Activated T-cell treated with anti-CD3 and anti-CD28 coated beads, Interleukin-2, amount 50 U/mL, for 72 hours (primary cell): Measurements from ENCODE around the gene SCAMP2. TPM values are rescaled to one million over a fixed set of nuclear protein-coding genes. Genes with fewer than 3 reads are reported as not detected.

Source experiments
- ATAC-seq, 2 donors: fragments of 150-1000 bp; cut with Tn5 transposase; replicated peaks in 1 of 2; 2 replicates each; pipeline ENCODE4 v1.10.0; 2021; ENCODE audit warnings: moderate library complexity in 2 of 2, mild to moderate bottlenecking in 1 of 2
- DNase-seq, 2 donors: peaks; one replicate each; pipeline ENCODE4 v3.0.0; 2021 to 2022; ENCODE audit warnings: mixed read lengths in 1 of 2
- H3K27ac Mint-ChIP-seq: one replicate; pipeline ENCODE4 v1.8.0; 2022; ENCODE audit warnings: mild to moderate bottlenecking, moderate library complexity, mixed read lengths
- H3K27me3 Mint-ChIP-seq: one replicate; pipeline ENCODE4 v1.8.0; 2022; ENCODE audit warnings: low read depth, mixed read lengths
- H3K36me3 Mint-ChIP-seq, 2 donors: one replicate each; pipeline ENCODE4 v1.8.0; 2022; ENCODE audit warnings: mixed read lengths in 2 of 2, mild to moderate bottlenecking in 1 of 2; ENCODE audit not compliant: insufficient read depth in 2 of 2
- H3K4me1 Mint-ChIP-seq: one replicate; pipeline ENCODE4 v1.8.0; 2022; ENCODE audit warnings: low read depth, mixed read lengths
- H3K4me3 Mint-ChIP-seq, 2 donors: one replicate each; pipeline ENCODE4 v1.8.0; 2022; ENCODE audit warnings: mild to moderate bottlenecking in 2 of 2, mixed read lengths in 2 of 2, moderate library complexity in 2 of 2
- H3K9me3 Mint-ChIP-seq, 2 donors: one replicate each; pipeline ENCODE4 v1.8.0; 2022; ENCODE audit warnings: mixed read lengths in 2 of 2
- total RNA-seq, 2 donors: library from RNA; stranded (reverse); gene quantifications; one replicate each; pipeline ENCODE4 v1.2.3, GENCODE V29; 2022

Gene SCAMP2
- total RNA-seq, 2 donors from 2014 or later: 66.4 to 77.0 TPM

- ATAC-seq (no peak), DNase-seq (no peak)
- Mint-ChIP-seq H3K4me3 (no peak overlapping the region), H3K4me1 (peaks cover 24% of the 10 kb centered on the region), H3K27me3 (peaks cover 50% of the 10 kb centered on the region), H3K36me3 (no peaks in the 10 kb centered on the region), H3K27ac (no peak overlapping the region), H3K9me3 (no peaks in the 10 kb centered on the region)
Observed at GRCh38 chr15:74827614-74828013, 45.6 kb downstream of the SCAMP2 start.

GRCh38 chr15:74826921-74827320, 46.2 kb downstream of the SCAMP2 start:
- H3K27ac Mint-ChIP-seq: no peak overlapping the region
- ATAC-seq: no peak
- peaks cover 24% of the 10 kb centered on the region for H3K4me1 Mint-ChIP-seq
- H3K27me3 Mint-ChIP-seq: peaks cover 50% of the 10 kb centered on the region
- DNase-seq: no peak
- no peak overlapping the region for H3K4me3 Mint-ChIP-seq
- no peaks in the 10 kb centered on the region for H3K9me3 Mint-ChIP-seq
- H3K36me3 Mint-ChIP-seq: no peaks in the 10 kb centered on the region

- ATAC-seq: peak; percentile 14 to 19
- no peak within 1 kb of the TSS for H3K4me3 Mint-ChIP-seq
- DNase-seq: peak; percentile 50 to 61
- H3K27me3 Mint-ChIP-seq: peaks cover 50% of the 10 kb centered on the region
- no peaks in the 10 kb centered on the region for H3K36me3 Mint-ChIP-seq
- no peak within 1 kb of the TSS for H3K27ac Mint-ChIP-seq
- no peaks in the 10 kb centered on the region for H3K9me3 Mint-ChIP-seq
- peaks cover 24% of the 10 kb centered on the region for H3K4me1 Mint-ChIP-seq
Observed at GRCh38 chr15:74826364-74826819, 46.8 kb downstream of the SCAMP2 start, which contains the start of gene CPLX3. TSS of gene CPLX3 (plus strand) at chr15:74826627. CDS start at chr15:74826704, 77 bp downstream.

GRCh38 chr15:74825866-74826265, 47.3 kb downstream of the SCAMP2 start:
- no peaks in the 10 kb centered on the region for H3K9me3 Mint-ChIP-seq
- DNase-seq: no peak
- no peaks in the 10 kb centered on the region for H3K36me3 Mint-ChIP-seq
- no peak overlapping the region for H3K4me3 Mint-ChIP-seq
- no peak for ATAC-seq
- H3K27ac Mint-ChIP-seq: no peak overlapping the region
- H3K27me3 Mint-ChIP-seq: peaks cover 50% of the 10 kb centered on the region
- H3K4me1 Mint-ChIP-seq: peaks cover 24% of the 10 kb centered on the region

GRCh38 chr15:74824976-74825375, 48.2 kb downstream of the SCAMP2 start:
- H3K36me3 Mint-ChIP-seq: no peaks in the 10 kb centered on the region
- peaks cover 17% of the 10 kb centered on the region for H3K4me1 Mint-ChIP-seq
- no peak overlapping the region for H3K4me3 Mint-ChIP-seq
- no peak for DNase-seq
- H3K27me3 Mint-ChIP-seq: peaks cover 50% of the 10 kb centered on the region
- H3K9me3 Mint-ChIP-seq: no peaks in the 10 kb centered on the region
- H3K27ac Mint-ChIP-seq: no peak overlapping the region
- no peak for ATAC-seq

GRCh38 chr15:74823324-74823723, 49.8 kb downstream of the SCAMP2 start:
- Mint-ChIP-seq H3K9me3 (no peaks in the 10 kb centered on the region), H3K4me1 (peaks cover 9% of the 10 kb centered on the region), H3K4me3 (no peak overlapping the region), H3K27ac (no peak overlapping the region), H3K36me3 (no peaks in the 10 kb centered on the region), H3K27me3 (peaks cover 42% of the 10 kb centered on the region)
- ATAC-seq (no peak), DNase-seq (no peak)

- Mint-ChIP-seq H3K9me3 (no peaks in the 10 kb centered on the region), H3K27me3 (peaks cover 31% of the 10 kb centered on the region), H3K4me1 (peaks cover 13% of the 10 kb centered on the region), H3K36me3 (no peaks in the 10 kb centered on the region), H3K4me3 (no peak overlapping the region), H3K27ac (no peak overlapping the region)
- no peak for DNase-seq
- ATAC-seq: no peak
Observed at GRCh38 chr15:74822233-74822632, 50.9 kb downstream of the SCAMP2 start.

- no peak overlapping the region for H3K4me3 Mint-ChIP-seq
- H3K27me3 Mint-ChIP-seq: peaks cover 26% of the 10 kb centered on the region
- DNase-seq (no peak), ATAC-seq (no peak)
- H3K27ac Mint-ChIP-seq: no peak overlapping the region
- H3K36me3 Mint-ChIP-seq: no peaks in the 10 kb centered on the region
- peaks cover 16% of the 10 kb centered on the region for H3K4me1 Mint-ChIP-seq
- no peaks in the 10 kb centered on the region for H3K9me3 Mint-ChIP-seq
Observed at GRCh38 chr15:74821790-74822158, 51.4 kb downstream of the SCAMP2 start.

- DNase-seq: no peak
- H3K27me3 Mint-ChIP-seq: peaks cover 23% of the 10 kb centered on the region
- H3K4me3 Mint-ChIP-seq: no peak overlapping the region
- no peak overlapping the region for H3K27ac Mint-ChIP-seq
- ATAC-seq: no peak
- H3K4me1 Mint-ChIP-seq: peaks cover 16% of the 10 kb centered on the region
- H3K9me3 Mint-ChIP-seq: no peaks in the 10 kb centered on the region
- no peaks in the 10 kb centered on the region for H3K36me3 Mint-ChIP-seq
Observed at GRCh38 chr15:74821091-74821789, 51.9 kb downstream of the SCAMP2 start.

GRCh38 chr15:74820056-74820455, 53.1 kb downstream of the SCAMP2 start:
- H3K4me3 Mint-ChIP-seq: no peak overlapping the region

GRCh38 chr15:74817370-74817737, 55.8 kb downstream of the SCAMP2 start:
- DNase-seq: no peak
- Mint-ChIP-seq H3K4me3 (no peak overlapping the region), H3K27ac (no peak overlapping the region), H3K4me1 (peaks cover 16% of the 10 kb centered on the region), H3K36me3 (no peaks in the 10 kb centered on the region), H3K9me3 (no peaks in the 10 kb centered on the region), H3K27me3 (no peaks in the 10 kb centered on the region)
- ATAC-seq: no peak

More at GRCh38 chr15:74820056-74820455, 53.1 kb downstream of the SCAMP2 start:
- H3K27me3 Mint-ChIP-seq: peaks cover 14% of the 10 kb centered on the region
- no peak overlapping the region for H3K27ac Mint-ChIP-seq
- H3K9me3 Mint-ChIP-seq: no peaks in the 10 kb centered on the region
- no peaks in the 10 kb centered on the region for H3K36me3 Mint-ChIP-seq
- DNase-seq: no peak
- peaks cover 16% of the 10 kb centered on the region for H3K4me1 Mint-ChIP-seq
- ATAC-seq: no peak

GRCh38 chr15:74816624-74817369, 56.4 kb downstream of the SCAMP2 start:
- no peak for ATAC-seq
- H3K27ac Mint-ChIP-seq: no peak overlapping the region
- no peaks in the 10 kb centered on the region for H3K9me3 Mint-ChIP-seq
- H3K4me1 Mint-ChIP-seq: peaks cover 16% of the 10 kb centered on the region
- DNase-seq: no peak
- no peaks in the 10 kb centered on the region for H3K27me3 Mint-ChIP-seq
- no peak overlapping the region for H3K4me3 Mint-ChIP-seq
- no peaks in the 10 kb centered on the region for H3K36me3 Mint-ChIP-seq

- ATAC-seq (no peak), DNase-seq (no peak)
- Mint-ChIP-seq H3K27ac (no peak overlapping the region), H3K4me1 (peaks cover 16% of the 10 kb centered on the region), H3K36me3 (no peaks in the 10 kb centered on the region), H3K9me3 (no peaks in the 10 kb centered on the region), H3K27me3 (no peaks in the 10 kb centered on the region), H3K4me3 (no peak overlapping the region)
Observed at GRCh38 chr15:74815961-74816360, 57.2 kb downstream of the SCAMP2 start.
